Right lobe of liver (tissue), 5 donors: ENCODE data around the gene GYG1. TPM values are rescaled to one million over a fixed set of nuclear protein-coding genes. Genes with fewer than 3 reads are reported as not detected.

Source experiments
- total RNA-seq, 6 experiments: library from RNA; depleted of rRNA in 2 of 6; stranded (reverse); fragments of >200 nt in 2 of 6; fragmentation: NEBNext Ultra II Directional in 3 of 6; extraction: Animal tissue kit (Norgen Biotek cat#: 25700) in 3 of 6; gene quantifications; one replicate each; pipeline versions ENCODE4 v1.1.0 to v1.2.4, GENCODE V29; 2016 to 2023
- donor health status: DM: no; HTN: no; CAD: no.
- donor health status: DM: no; HTN: no; CAD: no.
- donor health status: DM: no; HTN: yes; CAD: no.
- donor health status: DM: no; HTN: yes; CAD: no.

Gene GYG1
- total RNA-seq, 6 experiments from 2014 or later: 6.6 to 16.3 (median 10.3) TPM

Other genes starting within 250 kb of the GYG1 start
- gene CPB1, start 163.7 kb upstream of the GYG1 start, total RNA-seq: under 1 TPM in 2 of 6 experiments, not detected in 4; 0.31 to 0.44 TPM
- gene CPA3, start 126.2 kb upstream of the GYG1 start, total RNA-seq: under 1 TPM in 5 of 6 experiments, not detected in 1; 0.12 to 0.27 (median 0.22) TPM
- gene HLTF, start 95.0 kb downstream of the GYG1 start, total RNA-seq: 10 to 100 TPM; 10.5 to 14.6 (median 12.3) TPM
- 1 to 10 TPM; 4.2 to 8.5 (median 6.3) TPM for gene HPS3, start 138.1 kb downstream of the GYG1 start, total RNA-seq
- gene CP, start 230.3 kb downstream of the GYG1 start, total RNA-seq: 1,000 to 10,000 TPM; 1,086 to 3,257 (median 1,852) TPM